RWPE2 (cell line): Measurements from ENCODE around the gene DNAJC27.
"Not testable (repeated sequence)": the region's sequence is repeated elsewhere in the genome, so short reads cannot be mapped to it uniquely, and the experiment has no call there.

Source experiments
- ATAC-seq: fragments of 200-7000 bp; cut with Tn5 transposase; 3 replicates; pipeline ENCODE4 v1.9.1; 2021; ENCODE audit warnings: low read depth
- DNase-seq: peaks from one replicate; pipeline ENCODE4 v3.0.0-alpha.2; 2020; ENCODE audit warnings: low spot score
- H3K27ac ChIP-seq: fragments of 450-650 bp; 2 replicates; pipeline ENCODE4 v1.5.1; 2017; ENCODE audit warnings: mild to moderate bottlenecking; ENCODE audit not compliant: poor library complexity, severe bottlenecking
- H3K27me3 ChIP-seq: fragments of 250-450 bp; sonication (Bioruptor Pico); 2 replicates; pipeline ENCODE4 v1.5.1; 2021; ENCODE audit warnings: mild to moderate bottlenecking, moderate library complexity; ENCODE audit not compliant: insufficient read depth, poor library complexity, severe bottlenecking
- H3K36me3 ChIP-seq: fragments of 250-450 bp; sonication (Bioruptor Pico); 2 replicates; pipeline ENCODE4 v1.5.1; 2020; ENCODE audit warnings: low read depth, mild to moderate bottlenecking, moderate library complexity
- H3K4me1 ChIP-seq: fragments of 250-450 bp; sonication (Bioruptor Pico); 2 replicates; pipeline ENCODE4 v1.5.1; 2021; ENCODE audit warnings: mild to moderate bottlenecking, moderate library complexity; ENCODE audit not compliant: insufficient read depth, poor library complexity, severe bottlenecking
- H3K4me3 ChIP-seq: fragments of 250-450 bp; sonication (Bioruptor Pico); 2 replicates; pipeline ENCODE4 v1.5.1; 2021; ENCODE audit warnings: mild to moderate bottlenecking, moderate library complexity; ENCODE audit not compliant: severe bottlenecking
- H3K9me3 ChIP-seq: fragments of 250-450 bp; sonication (Bioruptor Pico); 2 replicates; pipeline ENCODE4 v1.5.1; 2021; ENCODE audit warnings: mild to moderate bottlenecking, moderate library complexity; ENCODE audit not compliant: severe bottlenecking
- CTCF ChIP-seq: fragments of 450-650 bp; IDR thresholded peaks from one replicate; pipeline ENCODE4 v1.5.1; 2017; ENCODE audit warnings: mild to moderate bottlenecking, moderate library complexity; ENCODE audit not compliant: poor library complexity, severe bottlenecking

The DNAJC27 gene

GRCh38 chr2:24971536-24972314 is at the start of gene DNAJC27:
DNAJC27 (minus strand) TSS chr2:24971955; CDS start chr2:24971904, 51 bp downstream.
- DNase-seq: peak; percentile 94
- H3K36me3 ChIP-seq: peaks cover 5% of the 10 kb centered on the region; the same call in 1 of the 2 replicates
- H3K9me3 ChIP-seq: no peaks in the 10 kb centered on the region
- TF ChIP-seq CTCF: no peak
- ATAC-seq: peak; percentile 95
- no peaks in the 10 kb centered on the region for H3K27me3 ChIP-seq
- H3K4me3 ChIP-seq: peak within 1 kb of the TSS; percentile 60
- peak within 1 kb of the TSS; percentile 60 for H3K27ac ChIP-seq
- H3K4me1 ChIP-seq: no peaks in the 10 kb centered on the region

- H3K4me1 ChIP-seq: no peaks in the 10 kb centered on the region
- DNase-seq (no peak), ATAC-seq (no peak)
- H3K27ac ChIP-seq: no peak overlapping the region
- no peak for TF ChIP-seq CTCF
- no peaks in the 10 kb centered on the region for H3K27me3 ChIP-seq
- no peaks in the 10 kb centered on the region for H3K36me3 ChIP-seq
- H3K4me3 ChIP-seq: no peak overlapping the region
- H3K9me3 ChIP-seq: no peaks in the 10 kb centered on the region
Measured at GRCh38 chr2:25018681-25019080, 46.9 kb upstream of the DNAJC27 start.

DNA sequence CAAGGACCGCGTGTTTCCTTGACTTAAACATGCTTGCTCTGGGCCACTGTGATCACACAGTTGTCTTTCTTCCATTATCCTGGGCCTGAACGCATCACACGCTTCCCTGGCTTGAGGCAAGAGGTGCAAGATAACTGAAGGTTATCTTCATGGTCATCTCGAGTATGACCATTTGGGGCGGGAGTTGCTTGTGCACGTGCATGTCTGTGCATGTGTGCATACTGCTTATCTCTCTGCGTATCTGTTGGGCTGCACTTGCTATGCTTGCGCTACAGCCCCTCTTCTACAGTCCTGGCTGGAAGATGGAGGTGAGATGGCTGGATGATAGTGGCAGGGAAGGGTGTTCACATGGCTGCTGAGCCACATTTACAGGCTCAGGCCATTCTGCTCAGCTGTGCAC is 42.9 kb upstream of the DNAJC27 start:
- TF ChIP-seq CTCF: no peak
- Histone ChIP-seq H3K36me3 (no peaks in the 10 kb centered on the region), H3K27me3 (no peaks in the 10 kb centered on the region), H3K4me3 (no peak overlapping the region), H3K27ac (no peak overlapping the region), H3K9me3 (no peaks in the 10 kb centered on the region), H3K4me1 (no peaks in the 10 kb centered on the region)
- DNase-seq: no peak
- ATAC-seq: no peak

GRCh38 chr2:25011342-25011741 is 39.6 kb upstream of the DNAJC27 start:
- H3K36me3 ChIP-seq, DNase-seq, H3K27ac ChIP-seq, H3K4me1 ChIP-seq, H3K9me3 ChIP-seq, ATAC-seq, H3K4me3 ChIP-seq, H3K27me3 ChIP-seq: not testable (repeated sequence)

DNA sequence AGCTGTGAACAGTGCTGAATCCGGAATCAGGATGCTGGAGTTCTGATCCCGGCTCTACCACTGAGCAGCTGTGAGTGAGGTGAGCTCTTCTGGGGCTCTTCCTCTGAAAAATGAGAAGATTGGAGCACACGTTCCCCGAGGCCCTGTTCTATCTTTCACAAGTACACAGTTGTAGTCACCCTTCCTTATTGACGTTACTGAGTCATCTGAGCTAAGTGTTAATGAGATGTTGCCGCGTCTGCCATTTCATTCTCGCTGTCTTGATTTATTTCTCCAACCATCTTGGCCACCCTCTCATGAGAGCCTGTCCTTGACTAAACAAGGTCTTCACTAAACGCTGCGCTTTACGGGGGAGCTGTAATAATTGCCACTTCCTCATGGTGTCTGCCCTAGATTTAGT is 38.2 kb upstream of the DNAJC27 start:
- DNase-seq (no peak), ATAC-seq (peak; percentile 23; the same call in 1 of the 3 replicates)
- Histone ChIP-seq H3K27me3 (no peaks in the 10 kb centered on the region), H3K9me3 (no peaks in the 10 kb centered on the region), H3K36me3 (no peaks in the 10 kb centered on the region), H3K27ac (no peak overlapping the region), H3K4me3 (no peak overlapping the region), H3K4me1 (no peaks in the 10 kb centered on the region)
- TF ChIP-seq CTCF: no peak
